Upper lobe of left lung (tissue), 6 donors: ENCODE measurements around the gene PRKAR1B. TPM values are rescaled to one million over a fixed set of nuclear protein-coding genes. Genes with fewer than 3 reads are reported as not detected.

Source experiments
- ATAC-seq, 2 donors: fragments of 200-7000 bp; cut with Tn5 transposase; one replicate each; pipeline ENCODE4 v1.9.1; 2022; ENCODE audit warnings: mild to moderate bottlenecking in 2 of 2, moderate library complexity in 2 of 2; ENCODE audit not compliant: low FRiP score in 2 of 2
- DNase-seq, 2 donors: peaks; one replicate each; pipeline ENCODE4 v3.0.0-alpha.2; 2019 to 2020
- H3K27ac ChIP-seq, 4 donors: fragments of 200-600 bp; sonication (generic); one replicate each; pipeline ENCODE4 v1.5.1; 2016 to 2019
- H3K27me3 ChIP-seq, 4 donors: fragments of 200-600 bp; sonication (generic); one replicate each; pipeline ENCODE4 v1.5.1; 2017 to 2019
- H3K36me3 ChIP-seq, 4 donors: fragments of 200-600 bp; sonication (generic); one replicate each; pipeline ENCODE4 v1.5.1; 2016 to 2019
- H3K4me1 ChIP-seq, 4 donors: fragments of 200-600 bp; sonication (generic); one replicate each; pipeline ENCODE4 v1.5.1; 2018 to 2019
- H3K4me3 ChIP-seq, 4 donors: fragments of 200-600 bp; sonication (generic); one replicate each; pipeline ENCODE4 v1.5.1; 2017 to 2019; ENCODE audit warnings: mild to moderate bottlenecking in 2 of 4, moderate library complexity in 1 of 4
- H3K9me3 ChIP-seq, 4 donors: fragments of 200-600 bp; sonication (generic); one replicate each; pipeline ENCODE4 v1.5.1; 2018 to 2019
- EP300 ChIP-seq, 4 donors: sonication (generic); formaldehyde crosslinking; IDR thresholded peaks; one replicate each; pipeline ENCODE4 v1.5.1; 2017; ENCODE audit warnings: antibody characterized with exemption in 4 of 4, control low read depth in 2 of 4
- POLR2A ChIP-seq, 4 donors: fragments of 450-650 bp; IDR thresholded peaks; one replicate each; pipeline ENCODE4 v1.5.1; 2016 to 2017; ENCODE audit warnings: antibody characterized with exemption in 4 of 4, mild to moderate bottlenecking in 2 of 4
- POLR2AphosphoS5 ChIP-seq, 2 donors: sonication (generic); formaldehyde crosslinking; IDR thresholded peaks; one replicate each; pipeline ENCODE4 v1.5.1; 2017; ENCODE audit warnings: antibody characterized with exemption in 2 of 2
- WGBS, 2 donors: methylation state at CpG; one replicate each; pipeline ENCODE4 v1.1.5; 2017 to 2018; 5-methylcytosine and 5-hydroxymethylcytosine counted together
- total RNA-seq, 6 donors: library from RNA; depleted of rRNA in 4 of 6; stranded (reverse); fragments of >200 nt in 4 of 6; gene quantifications; one replicate each; pipeline versions ENCODE4 v1.1.0 to v1.2.1, GENCODE V29; 2016 to 2021
- TF ChIP-seq, protein P1 (sequence below), 6 experiments: fragments of 450-650 bp in 4 of 6; fragments of 200-600 bp in 2 of 6; sonication (generic) in 2 of 6; IDR thresholded peaks; one replicate each; pipeline ENCODE4 v1.5.1; 2016 to 2019; ENCODE audit warnings: antibody characterized with exemption in 6 of 6
- donor health status: DM: no; HTN: no; CAD: no; lungs with moderate emphysema.
- donor health status: DM: no; HTN: yes; CAD: no; lungs with severe emphysema.

The PRKAR1B gene
- total RNA-seq, 6 donors from 2014 or later, result 10.3 to 24.4 (median 20.9) TPM

DNA sequence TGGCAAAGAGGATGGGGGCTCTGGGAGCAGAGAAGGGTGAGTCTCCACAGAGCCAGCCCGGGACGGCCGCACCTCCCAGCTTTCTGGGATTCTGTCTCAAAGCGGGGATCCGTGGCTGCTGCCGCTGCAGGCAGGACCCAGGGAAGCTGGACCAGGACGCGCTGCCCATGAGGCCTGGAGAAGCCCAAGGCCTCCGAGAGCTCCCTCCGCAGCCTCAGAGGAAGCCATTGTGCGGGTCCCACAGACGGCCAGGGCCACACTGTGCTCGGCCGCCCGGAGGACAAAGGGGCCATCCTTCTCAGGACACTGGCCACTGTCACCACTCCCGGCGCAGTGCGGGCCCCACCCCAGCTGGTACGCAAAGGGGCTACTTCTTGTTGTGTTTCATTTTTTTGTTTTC is 128.2 kb downstream of the PRKAR1B start:
- peaks cover 27 to 34% (median 32%) of the 10 kb centered on the region in 4 donors for H3K4me1 ChIP-seq
- no peak for ATAC-seq
- no peaks in the 10 kb centered on the region for H3K27me3 ChIP-seq
- 96% methylated on average over 9 to 19 of the region's 19 CpGs for WGBS, 2 donors
- no peak overlapping the region for H3K4me3 ChIP-seq
- DNase-seq, result no peak
- H3K36me3 ChIP-seq, result peaks cover 0 to 8% (median 0%) of the 10 kb centered on the region in 4 donors
- H3K9me3 ChIP-seq, result no peaks in the 10 kb centered on the region
- TF ChIP-seq, protein P1, sequence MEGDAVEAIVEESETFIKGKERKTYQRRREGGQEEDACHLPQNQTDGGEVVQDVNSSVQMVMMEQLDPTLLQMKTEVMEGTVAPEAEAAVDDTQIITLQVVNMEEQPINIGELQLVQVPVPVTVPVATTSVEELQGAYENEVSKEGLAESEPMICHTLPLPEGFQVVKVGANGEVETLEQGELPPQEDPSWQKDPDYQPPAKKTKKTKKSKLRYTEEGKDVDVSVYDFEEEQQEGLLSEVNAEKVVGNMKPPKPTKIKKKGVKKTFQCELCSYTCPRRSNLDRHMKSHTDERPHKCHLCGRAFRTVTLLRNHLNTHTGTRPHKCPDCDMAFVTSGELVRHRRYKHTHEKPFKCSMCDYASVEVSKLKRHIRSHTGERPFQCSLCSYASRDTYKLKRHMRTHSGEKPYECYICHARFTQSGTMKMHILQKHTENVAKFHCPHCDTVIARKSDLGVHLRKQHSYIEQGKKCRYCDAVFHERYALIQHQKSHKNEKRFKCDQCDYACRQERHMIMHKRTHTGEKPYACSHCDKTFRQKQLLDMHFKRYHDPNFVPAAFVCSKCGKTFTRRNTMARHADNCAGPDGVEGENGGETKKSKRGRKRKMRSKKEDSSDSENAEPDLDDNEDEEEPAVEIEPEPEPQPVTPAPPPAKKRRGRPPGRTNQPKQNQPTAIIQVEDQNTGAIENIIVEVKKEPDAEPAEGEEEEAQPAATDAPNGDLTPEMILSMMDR (IDR thresholded peaks at IDR 0.05), result no peak
- TF ChIP-seq POLR2AphosphoS5 (IDR thresholded peaks at IDR 0.05) (no peak), POLR2A (IDR thresholded peaks at IDR 0.05) (no peak), EP300 (IDR thresholded peaks at IDR 0.05) (no peak)
- H3K27ac ChIP-seq, result no peak overlapping the region

DNA sequence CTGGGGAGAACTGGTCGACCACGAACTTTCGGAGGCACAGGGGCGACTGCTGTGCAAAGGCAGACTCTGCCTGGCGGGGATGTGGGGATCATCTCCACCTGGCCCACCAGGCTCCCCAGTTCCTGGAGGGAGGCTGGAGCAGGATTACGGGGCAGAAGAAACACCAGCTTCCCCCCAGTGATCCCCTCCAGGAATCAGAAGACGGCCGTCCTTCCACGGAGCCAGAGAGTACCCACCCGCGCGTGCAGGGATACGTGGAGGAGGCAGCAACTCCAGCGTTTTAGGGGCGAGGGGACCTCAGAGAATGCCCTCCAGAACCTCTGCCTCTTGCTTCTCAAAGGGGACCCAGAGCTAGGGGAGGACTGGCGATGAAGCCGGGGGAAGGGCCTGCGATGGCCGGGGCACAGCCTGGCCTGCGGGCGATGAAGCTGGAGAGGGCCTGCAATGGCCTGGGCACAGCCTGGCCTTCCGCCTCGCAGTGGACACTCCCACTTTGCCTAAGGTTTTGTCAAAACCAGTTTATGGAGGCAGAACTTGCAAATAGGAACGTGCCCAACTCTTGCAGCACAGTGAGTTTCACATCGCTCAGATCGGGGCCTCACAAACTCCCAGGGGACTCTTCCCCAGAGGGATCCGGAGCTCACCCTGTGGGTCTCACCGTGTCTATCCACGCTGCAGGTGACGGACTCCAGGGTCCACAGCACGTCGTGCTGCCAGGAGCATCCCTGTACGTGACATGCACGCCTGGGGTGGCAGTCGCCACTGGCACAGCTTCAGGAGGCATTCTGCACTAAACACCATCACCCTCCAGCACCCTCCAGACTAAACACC is 129.5 kb downstream of the PRKAR1B start:
- Histone ChIP-seq H3K4me3 (no peak overlapping the region), H3K27me3 (no peaks in the 10 kb centered on the region), H3K9me3 (no peaks in the 10 kb centered on the region), H3K4me1 (peaks cover 14 to 21% (median 18%) of the 10 kb centered on the region in 4 donors), H3K27ac (no peak overlapping the region), H3K36me3 (peaks cover 0 to 8% (median 0%) of the 10 kb centered on the region in 4 donors)
- no peak for ATAC-seq
- no peak for DNase-seq
- TF ChIP-seq, protein P1 (IDR thresholded peaks at IDR 0.05), result no peak
- TF ChIP-seq POLR2A (IDR thresholded peaks at IDR 0.05), result no peak
- no peak for TF ChIP-seq EP300 (IDR thresholded peaks at IDR 0.05)
- no peak for TF ChIP-seq POLR2AphosphoS5 (IDR thresholded peaks at IDR 0.05)
- WGBS, 2 donors, result 87 to 94% methylated on average over 21 to 35 of the region's 35 CpGs

DNA sequence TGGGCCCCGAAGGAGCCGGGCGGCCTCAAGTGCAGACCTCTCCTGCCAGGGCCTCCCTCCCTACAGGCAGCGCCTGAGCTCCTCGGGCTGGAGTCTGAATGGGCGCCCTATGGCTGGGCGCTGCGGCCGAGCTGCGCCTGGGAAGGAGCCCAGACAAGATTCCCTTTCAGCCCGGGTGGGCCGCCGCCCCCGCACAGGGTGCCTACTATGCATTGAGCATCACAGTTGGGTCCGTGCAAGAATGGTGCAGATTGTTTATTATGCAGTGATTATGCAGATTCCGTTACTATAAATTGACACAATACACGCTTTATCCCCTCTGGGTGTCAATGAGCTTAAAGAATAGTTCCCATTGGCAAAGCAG is 130.3 kb downstream of the PRKAR1B start:
- Histone ChIP-seq H3K27me3 (no peaks in the 10 kb centered on the region), H3K4me3 (no peak overlapping the region), H3K9me3 (no peaks in the 10 kb centered on the region), H3K36me3 (peaks cover 0 to 8% (median 0%) of the 10 kb centered on the region in 4 donors), H3K27ac (no peak overlapping the region), H3K4me1 (peaks cover 8 to 13% (median 11%) of the 10 kb centered on the region in 4 donors)
- TF ChIP-seq POLR2AphosphoS5 (IDR thresholded peaks at IDR 0.05), result no peak
- TF ChIP-seq, protein P1 (IDR thresholded peaks at IDR 0.05), result no peak
- no peak for TF ChIP-seq EP300 (IDR thresholded peaks at IDR 0.05)
- no peak for TF ChIP-seq POLR2A (IDR thresholded peaks at IDR 0.05)
- no peak for DNase-seq
- no peak for ATAC-seq
- 99 to 100% methylated on average over 6 to 17 of the region's 17 CpGs for whole genome bisulfite sequencing, 2 donors

DNA sequence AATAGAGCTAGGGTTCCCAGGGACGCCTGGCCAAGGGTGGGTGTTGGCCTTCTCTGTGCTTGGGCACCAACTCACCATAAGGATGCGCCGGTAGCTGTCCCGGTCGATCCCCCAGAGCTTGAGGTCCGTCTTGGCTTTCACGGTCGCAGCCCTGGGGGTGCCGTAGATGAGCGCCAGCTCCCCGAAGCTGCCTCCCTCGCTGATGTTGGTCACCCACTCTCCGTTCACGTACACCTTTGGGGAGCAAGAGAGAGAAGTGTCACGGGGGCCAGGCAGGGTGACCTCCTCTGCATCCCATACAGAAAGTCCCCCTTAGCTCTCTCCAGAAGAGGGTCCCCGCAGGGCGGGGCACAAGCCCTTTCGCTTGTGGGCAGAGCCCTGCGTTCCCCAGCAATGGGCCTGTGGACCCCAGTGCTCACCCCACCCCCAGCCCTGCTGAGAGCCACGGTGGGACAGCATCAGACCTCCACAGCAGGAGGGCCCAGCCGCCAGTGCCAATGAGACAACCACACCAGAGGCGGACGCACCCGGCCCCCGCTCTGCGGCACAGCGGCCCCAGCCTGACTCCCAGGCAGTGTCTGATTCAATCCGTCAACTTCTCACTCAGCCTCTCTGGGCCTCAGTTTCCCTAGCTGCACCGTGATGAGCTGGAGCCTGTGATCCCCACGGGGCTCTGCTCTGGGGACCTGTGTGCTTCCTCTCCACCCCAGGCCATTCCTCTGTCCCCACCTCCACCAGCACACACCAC is 130.8 kb downstream of the PRKAR1B start:
- Histone ChIP-seq H3K4me3 (no peak overlapping the region), H3K27me3 (no peaks in the 10 kb centered on the region)
- WGBS, 2 donors, result 94 to 96% methylated on average over 18 to 28 of the region's 30 CpGs

More for the DNA sequence above, 130.8 kb downstream of the PRKAR1B start:
- no peak overlapping the region for H3K27ac ChIP-seq
- no peaks in the 10 kb centered on the region for H3K9me3 ChIP-seq
- ATAC-seq (no peak), DNase-seq (no peak)
- H3K4me1 ChIP-seq, result peaks cover 4 to 10% (median 7%) of the 10 kb centered on the region in 4 donors
- peaks cover 0 to 8% (median 0%) of the 10 kb centered on the region in 4 donors for H3K36me3 ChIP-seq
- TF ChIP-seq POLR2AphosphoS5 (IDR thresholded peaks at IDR 0.05) (no peak), EP300 (IDR thresholded peaks at IDR 0.05) (no peak), POLR2A (IDR thresholded peaks at IDR 0.05) (no peak)
- TF ChIP-seq, protein P1 (IDR thresholded peaks at IDR 0.05), result no peak
